ENCODE data around the gene CPXM1.

The CPXM1 gene

DNA sequence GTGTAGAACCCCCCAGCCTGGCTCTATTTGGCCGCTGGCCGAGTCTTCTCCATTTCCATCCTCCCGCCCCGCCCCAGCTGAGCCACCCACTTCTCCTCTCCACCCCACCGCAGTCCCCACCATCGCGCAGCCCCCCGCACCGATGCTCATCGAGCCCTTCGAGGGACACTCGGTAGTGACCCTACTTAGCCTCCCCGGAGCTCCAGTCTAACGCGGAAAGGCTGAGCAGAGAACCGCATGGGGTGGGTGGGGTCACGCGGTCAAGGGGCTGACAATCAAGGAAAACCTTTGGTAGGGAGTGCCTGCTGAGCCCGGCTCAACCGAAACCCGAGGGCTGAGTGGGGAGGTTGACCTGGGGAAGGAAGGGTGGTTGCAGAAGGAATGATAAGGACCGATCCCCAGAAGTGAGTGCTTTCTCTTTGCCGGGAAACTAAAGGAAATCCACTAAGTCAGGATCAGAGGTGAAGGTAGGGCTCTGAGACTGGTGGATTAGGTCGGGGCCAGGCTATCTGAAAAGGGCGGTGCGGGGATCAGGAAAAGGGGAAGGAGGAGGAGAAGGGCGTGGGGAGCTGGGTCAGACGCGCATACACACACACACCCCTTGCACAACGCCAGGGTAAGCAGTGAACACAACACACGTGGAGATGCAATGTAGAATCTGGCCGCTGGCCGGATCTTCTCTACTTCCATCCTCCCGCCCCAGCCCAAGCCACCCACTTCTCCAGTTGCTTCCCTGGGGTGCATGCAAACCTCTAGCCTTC, 49.8 kb downstream of the CPXM1 start:
- no peak for DNase-seq (ENCODE audit: low read depth, low spot score)
- H3K4me3 ChIP-seq (ENCODE audit: low read depth, low read length) = no peak overlapping the region

DNA sequence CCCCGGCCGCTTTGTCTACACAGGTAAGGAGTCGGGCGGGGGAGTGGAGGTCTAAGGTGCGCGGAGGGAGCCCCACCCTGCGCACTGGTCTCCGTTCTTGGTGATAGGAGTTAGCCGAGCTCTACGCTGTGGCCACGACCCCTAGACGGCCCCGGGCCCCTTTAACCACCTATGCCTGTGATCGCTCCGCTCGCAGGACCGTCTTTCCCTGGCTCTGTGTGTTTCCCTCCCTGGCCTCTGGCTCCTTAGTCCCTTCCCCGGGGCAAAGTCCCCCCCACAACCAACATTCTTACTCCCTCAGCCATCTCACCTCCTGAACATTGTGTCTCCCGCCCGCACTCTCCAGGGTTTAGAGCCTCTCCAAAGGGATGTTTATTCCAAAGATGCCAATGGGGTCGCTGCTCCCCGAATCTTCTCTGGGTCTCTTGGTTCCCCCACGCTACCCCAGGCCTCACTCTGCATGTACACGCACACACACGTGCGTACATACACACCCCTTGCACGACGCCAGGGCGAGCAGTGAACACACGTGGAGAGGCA, 50.4 kb downstream of the CPXM1 start:
- no peak for DNase-seq (ENCODE audit: low read depth, low spot score)
- TF ChIP-seq, protein P1, sequence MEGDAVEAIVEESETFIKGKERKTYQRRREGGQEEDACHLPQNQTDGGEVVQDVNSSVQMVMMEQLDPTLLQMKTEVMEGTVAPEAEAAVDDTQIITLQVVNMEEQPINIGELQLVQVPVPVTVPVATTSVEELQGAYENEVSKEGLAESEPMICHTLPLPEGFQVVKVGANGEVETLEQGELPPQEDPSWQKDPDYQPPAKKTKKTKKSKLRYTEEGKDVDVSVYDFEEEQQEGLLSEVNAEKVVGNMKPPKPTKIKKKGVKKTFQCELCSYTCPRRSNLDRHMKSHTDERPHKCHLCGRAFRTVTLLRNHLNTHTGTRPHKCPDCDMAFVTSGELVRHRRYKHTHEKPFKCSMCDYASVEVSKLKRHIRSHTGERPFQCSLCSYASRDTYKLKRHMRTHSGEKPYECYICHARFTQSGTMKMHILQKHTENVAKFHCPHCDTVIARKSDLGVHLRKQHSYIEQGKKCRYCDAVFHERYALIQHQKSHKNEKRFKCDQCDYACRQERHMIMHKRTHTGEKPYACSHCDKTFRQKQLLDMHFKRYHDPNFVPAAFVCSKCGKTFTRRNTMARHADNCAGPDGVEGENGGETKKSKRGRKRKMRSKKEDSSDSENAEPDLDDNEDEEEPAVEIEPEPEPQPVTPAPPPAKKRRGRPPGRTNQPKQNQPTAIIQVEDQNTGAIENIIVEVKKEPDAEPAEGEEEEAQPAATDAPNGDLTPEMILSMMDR (IDR thresholded peaks at IDR 0.05; ENCODE audit: low read depth, low read length) = no peak
- in situ Hi-C loops (cut with HindIII; ENCODE audit: low sequenced_read_pairs) = no loop called here
- no peak overlapping the region for H3K4me3 ChIP-seq (ENCODE audit: low read depth, low read length)

More for the DNA sequence above, 49.8 kb downstream of the CPXM1 start:
- TF ChIP-seq, protein P1 (IDR thresholded peaks at IDR 0.05; ENCODE audit: low read depth, low read length) = no peak
- in situ Hi-C loops (cut with HindIII; ENCODE audit: low sequenced_read_pairs) = no loop called here

DNA sequence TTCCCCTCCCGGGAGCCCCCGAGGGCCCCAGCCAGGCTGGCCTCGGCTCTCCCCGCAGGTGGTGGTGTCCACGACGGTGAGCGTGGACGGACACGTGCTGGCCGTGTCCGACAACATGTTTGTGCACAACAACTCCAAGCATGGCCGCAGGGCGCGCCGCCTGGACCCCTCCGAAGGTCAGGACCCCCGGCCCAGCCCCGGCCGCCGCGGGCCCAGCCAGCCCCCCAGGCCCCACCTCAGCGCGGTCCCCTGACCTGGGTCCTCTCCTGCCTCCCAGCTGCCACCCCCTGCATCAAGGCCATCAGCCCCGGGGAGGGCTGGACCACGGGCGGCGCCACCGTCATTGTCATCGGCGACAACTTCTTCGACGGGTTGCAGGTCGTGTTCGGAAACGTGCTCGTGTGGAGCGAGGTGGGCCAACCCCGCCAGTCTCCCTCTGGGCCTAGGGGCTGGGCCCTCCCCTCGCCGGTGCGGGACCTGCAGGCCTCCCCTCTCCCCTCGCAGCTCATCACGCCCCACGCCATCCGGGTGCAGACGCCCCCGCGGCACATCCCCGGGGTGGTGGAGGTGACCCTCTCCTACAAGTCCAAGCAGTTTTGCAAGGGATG, 51.0 kb downstream of the CPXM1 start:
- no peak overlapping the region for H3K4me3 ChIP-seq (ENCODE audit: low read depth, low read length)
- TF ChIP-seq, protein P1 (IDR thresholded peaks at IDR 0.05; ENCODE audit: low read depth, low read length) = no peak
- DNase-seq (ENCODE audit: low read depth, low spot score) = no peak
- in situ Hi-C loops (cut with HindIII; ENCODE audit: low sequenced_read_pairs) = no loop called here

DNA sequence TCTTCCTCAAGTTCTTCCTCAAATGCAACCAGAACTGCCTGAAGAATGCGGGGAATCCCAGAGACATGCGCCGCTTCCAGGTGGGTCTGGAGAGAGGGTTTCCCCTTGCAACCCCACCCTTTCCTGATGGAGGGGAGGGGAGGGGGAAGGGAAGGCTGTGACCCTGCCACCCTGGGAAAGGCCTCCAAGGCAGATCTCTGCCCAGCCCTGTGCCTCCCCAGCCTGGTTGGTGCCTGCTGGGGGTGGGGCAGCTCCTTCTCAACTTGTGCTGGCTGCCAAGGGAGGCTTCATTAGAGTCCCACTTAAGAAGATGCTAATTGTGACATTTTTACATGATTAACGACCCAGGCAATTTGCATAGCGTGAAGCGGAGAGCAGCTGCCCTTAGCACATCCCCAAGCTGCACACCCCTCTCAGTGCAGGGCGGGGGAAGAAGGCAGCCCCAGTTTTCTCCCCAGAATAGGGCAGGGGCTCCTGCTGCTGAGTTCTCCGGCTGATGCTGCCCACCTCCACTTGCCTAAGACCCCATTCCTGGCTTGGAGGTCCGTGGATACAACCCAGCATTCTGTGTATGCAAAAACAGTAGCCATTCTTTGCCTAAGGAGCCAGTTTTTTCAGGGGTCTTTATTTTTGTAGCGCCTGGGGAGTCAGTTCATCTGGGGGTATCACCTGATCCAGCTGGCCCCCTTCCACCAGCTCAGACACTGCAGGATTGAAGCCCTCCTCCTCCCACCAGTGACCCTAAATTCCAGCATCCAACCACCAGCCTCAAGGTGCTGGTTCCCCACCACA, 51.7 kb downstream of the CPXM1 start:
- DNase-seq (ENCODE audit: low read depth, low spot score) = no peak
- H3K4me3 ChIP-seq (ENCODE audit: low read depth, low read length) = no peak overlapping the region
- TF ChIP-seq, protein P1 (IDR thresholded peaks at IDR 0.05; ENCODE audit: low read depth, low read length) = no peak
- in situ Hi-C loops (cut with HindIII; ENCODE audit: low sequenced_read_pairs) = no loop called here

DNA sequence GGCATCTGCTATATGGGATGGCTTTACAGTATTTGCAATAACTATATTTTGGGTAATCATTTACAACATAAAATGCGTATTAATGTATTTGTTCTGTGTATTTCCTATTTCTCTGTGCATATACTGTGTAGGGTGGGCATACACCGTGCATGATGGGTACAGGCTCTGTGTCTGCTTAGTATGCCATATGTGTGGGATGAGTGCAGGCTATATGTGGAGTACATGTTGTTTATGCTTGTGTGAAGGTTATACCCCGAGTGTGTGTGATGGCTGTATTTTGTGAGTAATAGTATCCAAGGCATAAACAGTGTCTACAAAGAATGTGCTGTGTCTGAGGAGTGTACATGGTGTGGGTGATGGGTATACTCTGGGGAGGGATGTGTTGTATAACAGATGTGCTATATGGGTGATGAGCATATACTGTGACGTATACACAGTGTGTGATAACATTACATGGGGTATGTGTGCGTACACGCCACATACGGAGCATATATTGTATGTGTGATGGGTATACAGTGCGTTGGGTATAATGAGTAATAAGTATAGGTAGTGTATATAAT, 52.7 kb downstream of the CPXM1 start:
- in situ Hi-C loops (cut with HindIII; ENCODE audit: low sequenced_read_pairs) = no loop called here
- DNase-seq (ENCODE audit: low read depth, low spot score) = no peak

More for the DNA sequence above, 52.7 kb downstream of the CPXM1 start:
- TF ChIP-seq, protein P1 (IDR thresholded peaks at IDR 0.05; ENCODE audit: low read depth, low read length) = no peak
- H3K4me3 ChIP-seq (ENCODE audit: low read depth, low read length) = no peak overlapping the region

All from astrocyte of the spinal cord (primary cell).